ENCODE measurements around the gene FERMT1.

DNA sequence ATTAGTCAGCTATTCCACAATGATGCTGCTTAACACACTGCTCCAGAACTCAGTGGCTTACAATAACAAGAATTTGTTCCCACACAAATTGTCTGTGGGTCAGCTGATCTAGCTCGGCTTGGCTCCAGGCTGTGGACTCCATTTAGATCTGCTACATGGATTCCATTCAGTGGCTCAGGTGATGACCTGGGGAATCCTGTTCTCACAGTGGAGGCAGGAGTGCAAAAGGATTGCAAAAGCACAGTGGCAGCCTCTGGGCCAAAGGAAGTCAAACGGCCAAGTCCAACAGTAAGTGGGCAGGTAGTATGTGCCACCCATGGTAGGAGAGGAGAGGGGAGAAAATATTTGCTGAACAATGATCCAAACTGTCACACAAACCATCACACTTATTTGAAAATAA is 53.2 kb downstream of the FERMT1 start:
- TF ChIP-seq, protein P1, sequence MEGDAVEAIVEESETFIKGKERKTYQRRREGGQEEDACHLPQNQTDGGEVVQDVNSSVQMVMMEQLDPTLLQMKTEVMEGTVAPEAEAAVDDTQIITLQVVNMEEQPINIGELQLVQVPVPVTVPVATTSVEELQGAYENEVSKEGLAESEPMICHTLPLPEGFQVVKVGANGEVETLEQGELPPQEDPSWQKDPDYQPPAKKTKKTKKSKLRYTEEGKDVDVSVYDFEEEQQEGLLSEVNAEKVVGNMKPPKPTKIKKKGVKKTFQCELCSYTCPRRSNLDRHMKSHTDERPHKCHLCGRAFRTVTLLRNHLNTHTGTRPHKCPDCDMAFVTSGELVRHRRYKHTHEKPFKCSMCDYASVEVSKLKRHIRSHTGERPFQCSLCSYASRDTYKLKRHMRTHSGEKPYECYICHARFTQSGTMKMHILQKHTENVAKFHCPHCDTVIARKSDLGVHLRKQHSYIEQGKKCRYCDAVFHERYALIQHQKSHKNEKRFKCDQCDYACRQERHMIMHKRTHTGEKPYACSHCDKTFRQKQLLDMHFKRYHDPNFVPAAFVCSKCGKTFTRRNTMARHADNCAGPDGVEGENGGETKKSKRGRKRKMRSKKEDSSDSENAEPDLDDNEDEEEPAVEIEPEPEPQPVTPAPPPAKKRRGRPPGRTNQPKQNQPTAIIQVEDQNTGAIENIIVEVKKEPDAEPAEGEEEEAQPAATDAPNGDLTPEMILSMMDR (conservative IDR thresholded peaks at IDR 0.05) = no peak
- TF ChIP-seq ZFX (IDR thresholded peaks at IDR 0.05) = no peak

Measured in C4-2B (cell line).